ENCODE results near the gene ETFB.

ETFB gene

DNA sequence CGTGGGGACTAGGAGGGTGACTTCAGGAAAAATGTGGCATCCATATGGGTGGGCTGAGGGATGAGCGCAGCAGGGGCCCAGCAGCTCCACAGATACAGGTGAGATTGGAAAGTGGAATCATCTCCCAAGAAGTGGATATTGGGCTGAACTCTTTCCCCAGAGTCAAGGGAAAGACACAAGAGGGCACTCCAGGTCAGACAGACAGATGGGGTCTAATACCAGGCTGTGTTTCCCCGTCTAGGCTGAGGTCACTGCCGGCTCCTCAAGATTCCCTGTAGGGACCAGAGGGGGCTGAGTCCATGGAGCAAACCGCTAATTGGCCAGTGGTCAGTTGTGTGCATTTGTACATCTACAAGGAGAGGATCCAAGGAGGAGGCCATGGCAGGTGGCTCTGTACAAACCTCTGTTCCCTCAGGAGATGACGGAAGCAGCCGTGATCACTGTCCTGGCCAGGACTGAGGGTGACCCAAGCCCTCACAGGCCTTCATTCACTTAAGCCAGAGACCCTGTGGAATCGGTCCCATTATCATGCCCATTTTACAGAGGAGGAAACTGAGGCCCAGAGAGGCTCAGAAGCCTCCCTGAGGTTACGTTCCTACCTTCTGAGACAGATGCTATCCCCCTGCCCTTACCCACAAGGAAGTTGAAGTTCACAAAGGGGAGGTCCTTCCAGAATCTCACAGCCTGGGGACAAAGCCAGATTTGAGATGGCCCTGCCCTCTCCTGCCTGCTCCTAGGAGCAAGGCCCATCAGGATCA lies 69.7 kb downstream of the ETFB start:
- TF ChIP-seq, protein P1, sequence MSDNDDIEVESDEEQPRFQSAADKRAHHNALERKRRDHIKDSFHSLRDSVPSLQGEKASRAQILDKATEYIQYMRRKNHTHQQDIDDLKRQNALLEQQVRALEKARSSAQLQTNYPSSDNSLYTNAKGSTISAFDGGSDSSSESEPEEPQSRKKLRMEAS (IDR thresholded peaks at IDR 0.05; ENCODE audit: low read depth, low read length) = no peak
- TF ChIP-seq POLR2A (IDR thresholded peaks at IDR 0.05; ENCODE audit: extremely low read depth, insufficient read length) = no peak
- TF ChIP-seq MYC (IDR thresholded peaks at IDR 0.05; ENCODE audit: low read depth, low read length) = no peak
- TF ChIP-seq, protein P2, sequence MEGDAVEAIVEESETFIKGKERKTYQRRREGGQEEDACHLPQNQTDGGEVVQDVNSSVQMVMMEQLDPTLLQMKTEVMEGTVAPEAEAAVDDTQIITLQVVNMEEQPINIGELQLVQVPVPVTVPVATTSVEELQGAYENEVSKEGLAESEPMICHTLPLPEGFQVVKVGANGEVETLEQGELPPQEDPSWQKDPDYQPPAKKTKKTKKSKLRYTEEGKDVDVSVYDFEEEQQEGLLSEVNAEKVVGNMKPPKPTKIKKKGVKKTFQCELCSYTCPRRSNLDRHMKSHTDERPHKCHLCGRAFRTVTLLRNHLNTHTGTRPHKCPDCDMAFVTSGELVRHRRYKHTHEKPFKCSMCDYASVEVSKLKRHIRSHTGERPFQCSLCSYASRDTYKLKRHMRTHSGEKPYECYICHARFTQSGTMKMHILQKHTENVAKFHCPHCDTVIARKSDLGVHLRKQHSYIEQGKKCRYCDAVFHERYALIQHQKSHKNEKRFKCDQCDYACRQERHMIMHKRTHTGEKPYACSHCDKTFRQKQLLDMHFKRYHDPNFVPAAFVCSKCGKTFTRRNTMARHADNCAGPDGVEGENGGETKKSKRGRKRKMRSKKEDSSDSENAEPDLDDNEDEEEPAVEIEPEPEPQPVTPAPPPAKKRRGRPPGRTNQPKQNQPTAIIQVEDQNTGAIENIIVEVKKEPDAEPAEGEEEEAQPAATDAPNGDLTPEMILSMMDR (IDR thresholded peaks at IDR 0.05; ENCODE audit: low read depth, low read length) = no peak
- peak; percentile 33 for DNase-seq (ENCODE audit: low read depth)
- no peak overlapping the region for H3K4me3 ChIP-seq (ENCODE audit: low read depth, low read length)

DNA sequence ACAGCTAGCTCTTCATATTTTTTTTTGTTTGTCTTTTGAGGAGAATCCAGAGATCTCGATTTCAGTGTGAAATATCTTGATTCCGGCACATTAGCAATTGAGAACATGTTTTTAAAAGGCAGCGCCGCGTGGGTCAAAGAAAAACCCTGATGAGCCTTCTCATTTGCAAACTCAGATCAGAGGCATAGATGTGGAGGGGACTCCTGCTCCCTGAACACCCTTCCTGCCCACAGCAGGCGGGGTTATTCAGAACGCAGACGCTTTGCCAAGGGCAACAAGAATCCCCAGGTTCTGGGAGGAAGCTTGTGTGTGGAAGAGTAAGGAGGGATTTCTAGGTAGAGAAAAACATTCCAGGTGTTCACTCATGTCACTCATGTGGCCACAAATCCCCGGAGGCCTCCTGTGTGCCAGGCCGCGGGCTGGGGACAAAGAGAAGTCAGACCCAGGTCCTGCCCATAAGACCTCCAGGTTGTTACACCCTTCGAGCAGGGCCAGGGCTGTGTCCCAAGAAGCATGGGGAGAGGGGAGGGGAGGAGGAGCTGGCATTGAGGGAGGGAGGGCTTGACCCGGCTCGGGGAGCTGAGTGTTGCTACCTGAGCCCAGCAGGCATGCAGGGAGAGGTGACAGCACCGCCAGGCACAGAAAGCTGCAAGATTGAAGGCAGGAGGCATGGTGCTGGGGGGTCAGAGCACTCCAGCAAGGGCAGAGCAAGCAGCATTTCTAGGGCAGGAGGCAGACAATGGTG lies 70.6 kb downstream of the ETFB start:
- H3K4me3 ChIP-seq (ENCODE audit: low read depth, low read length) = no peak overlapping the region
- no peak for DNase-seq (ENCODE audit: low read depth)
- TF ChIP-seq, protein P1 (IDR thresholded peaks at IDR 0.05; ENCODE audit: low read depth, low read length) = no peak
- TF ChIP-seq, protein P2 (IDR thresholded peaks at IDR 0.05; ENCODE audit: low read depth, low read length) = no peak
- no peak for TF ChIP-seq POLR2A (IDR thresholded peaks at IDR 0.05; ENCODE audit: extremely low read depth, insufficient read length)
- TF ChIP-seq MYC (IDR thresholded peaks at IDR 0.05; ENCODE audit: low read depth, low read length) = no peak
